GM12878 (cell line): ENCODE measurements around the gene ADCY10. TPM values are rescaled to one million over a fixed set of nuclear protein-coding genes. Genes with fewer than 3 reads are reported as not detected.

Experiments
- ATAC-seq: fragments of 200-7000 bp; cut with Tn5 transposase; 3 replicates; pipeline ENCODE4 v1.9.1; 2020; ENCODE audit warnings: mild to moderate bottlenecking, moderate library complexity
- BruUV-seq: library from RNA; stranded (reverse); fragments of 400-500 nt; replicated peaks from 2 replicates; lab custom pipeline; 2021; lab: Mats Ljungman, UMichigan
- CTCF ChIA-PET: fragments of 300-600 bp; sonication (Branson Sonifier 250); formaldehyde crosslinking; extraction: SDS; loops from one replicate; lab custom pipeline; 2021; ENCODE audit warnings: inconsistent platforms; lab: Yijun Ruan, JAX
- POLR2A ChIA-PET: fragments of 350-600 bp; formaldehyde crosslinking; extraction: SDS; loops from one replicate; lab custom pipeline; 2021; ENCODE audit warnings: inconsistent platforms; lab: Charles Lee
- RAD21 ChIA-PET: fragments of 300-600 bp; sonication (Branson Sonifier 250); formaldehyde crosslinking; loops from one replicate; lab custom pipeline; 2023; ENCODE audit warnings: antibody characterized with exemption; ENCODE audit not compliant: unreplicated experiment; lab: Charles Lee
- SMC1A ChIA-PET: fragments of 300-600 bp; sonication (Branson Sonifier 250); formaldehyde crosslinking; loops from one replicate; lab custom pipeline; 2023; ENCODE audit not compliant: unreplicated experiment, uncharacterized antibody; lab: Charles Lee
- DNase-seq: peaks from one replicate; pipeline ENCODE4 v3.0.0-alpha.2; 2011; ENCODE audit warnings: low read depth, low spot score
- FAIRE-seq: peaks from 3 replicates; lab custom pipeline; 2011; peaks lifted over from hg19 to GRCh38; lab: Jason Lieb, UNC
- H2AFZ ChIP-seq: 2 replicates; pipeline ENCODE4 v1.6.0; 2011; ENCODE audit warnings: low read depth, low read length, control low read depth; ENCODE audit not compliant: control insufficient read depth
- H3K27ac ChIP-seq: 2 replicates; pipeline ENCODE4 v1.5.1; 2011; ENCODE audit warnings: control low read depth; ENCODE audit not compliant: control insufficient read depth, insufficient read depth
- H3K27me3 ChIP-seq, 2 experiments: replicated peaks in 1 of 2; 2 replicates each; pipeline versions ENCODE4 v1.6.0 to v1.6.1; 2011; ENCODE audit warnings: low read length in 1 of 2; ENCODE audit not compliant: control insufficient read depth in 2 of 2, insufficient read depth in 2 of 2
- H3K36me3 ChIP-seq, 2 experiments: 2 replicates each; pipeline ENCODE4 v1.5.1; 2011; ENCODE audit warnings: low read length in 1 of 2; ENCODE audit not compliant: control insufficient read depth in 2 of 2, insufficient read depth in 2 of 2
- H3K4me1 ChIP-seq: 2 replicates; pipeline ENCODE4 v1.6.1; 2011; ENCODE audit warnings: mild to moderate bottlenecking, low read length, moderate library complexity, mixed read lengths; ENCODE audit not compliant: control insufficient read depth, insufficient read depth
- H3K4me2 ChIP-seq: 2 replicates; pipeline ENCODE4 v1.6.0; 2011; ENCODE audit warnings: control low read depth; ENCODE audit not compliant: control insufficient read depth, insufficient read depth
- H3K4me3 ChIP-seq: fragments of 200-600 bp; sonication (generic); 2 replicates; pipeline ENCODE4 v1.5.1; 2016
- H3K79me2 ChIP-seq: 2 replicates; pipeline ENCODE4 v1.6.0; 2011; ENCODE audit warnings: low read length; ENCODE audit not compliant: control insufficient read depth, insufficient read depth
- H3K9ac ChIP-seq: 2 replicates; pipeline ENCODE4 v1.8.0; 2011; ENCODE audit warnings: low read length, control low read depth, mixed read lengths; ENCODE audit not compliant: control insufficient read depth, insufficient read depth
- H3K9me3 ChIP-seq: replicated peaks from 3 replicates; pipeline ENCODE4 v1.5.1; 2011; ENCODE audit warnings: mild to moderate bottlenecking, low read length; ENCODE audit not compliant: control insufficient read depth, insufficient read depth
- H4K20me1 ChIP-seq: 2 replicates; pipeline ENCODE4 v1.6.0; 2011; ENCODE audit not compliant: control insufficient read depth, insufficient read depth
- E2F8 ChIP-seq: fragments of 450-650 bp; IDR thresholded peaks from 2 replicates; pipeline ENCODE4 v1.6.1; 2018; ENCODE audit warnings: mild to moderate bottlenecking, low read depth, moderate library complexity; ENCODE audit not compliant: partially characterized antibody
- ELK1 ChIP-seq: IDR thresholded peaks from 2 replicates; pipeline ENCODE4 v1.6.1; 2012; ENCODE audit warnings: low read depth, low read length, improper control_type of control experiment
- ESRRA ChIP-seq: IDR thresholded peaks from 2 replicates; pipeline ENCODE4 v1.6.1; 2012; ENCODE audit warnings: mild to moderate bottlenecking, low read length, improper control_type of control experiment
- ETV6 ChIP-seq, 2 experiments: fragments of 450-650 bp in 1 of 2; IDR thresholded peaks in 1 of 2; conservative IDR thresholded peaks in 1 of 2; 2 replicates each; pipeline ENCODE4 v1.6.1; 2014; ENCODE audit warnings: antibody characterized with exemption in 1 of 2, borderline replicate concordance in 1 of 2, low read depth in 1 of 2, mild to moderate bottlenecking in 1 of 2, moderate library complexity in 1 of 2
- JUNB ChIP-seq: IDR thresholded peaks from 2 replicates; pipeline ENCODE4 v1.6.1; 2016; ENCODE audit warnings: antibody characterized with exemption, mild to moderate bottlenecking
- MEF2B ChIP-seq: fragments of 450-650 bp; IDR thresholded peaks from 2 replicates; pipeline ENCODE4 v1.6.1; 2018; ENCODE audit warnings: mild to moderate bottlenecking, moderate library complexity; ENCODE audit not compliant: partially characterized antibody, poor library complexity, severe bottlenecking
- MTA2 ChIP-seq: fragments of 450-650 bp; IDR thresholded peaks from 2 replicates; pipeline ENCODE4 v1.6.1; 2016; ENCODE audit warnings: low read depth, mild to moderate bottlenecking, moderate library complexity
- NFYA ChIP-seq: IDR thresholded peaks from 2 replicates; pipeline ENCODE4 v1.6.1; 2011; ENCODE audit warnings: low read depth, mild to moderate bottlenecking, low read length, improper control_type of control experiment, borderline replicate concordance
- NR2C1 ChIP-seq: fragments of 450-650 bp; IDR thresholded peaks from 2 replicates; pipeline ENCODE4 v1.6.1; 2017; ENCODE audit warnings: antibody characterized with exemption, mild to moderate bottlenecking, moderate library complexity
- REST ChIP-seq: IDR thresholded peaks from 2 replicates; pipeline ENCODE4 v1.6.1; 2012; ENCODE audit warnings: mild to moderate bottlenecking, low read depth, low read length
- SIX5 ChIP-seq: IDR thresholded peaks from 2 replicates; pipeline ENCODE4 v1.6.1; 2011; ENCODE audit warnings: mild to moderate bottlenecking, low read depth, low read length, moderate library complexity; ENCODE audit not compliant: severe bottlenecking
- WRNIP1 ChIP-seq: IDR thresholded peaks from 2 replicates; pipeline ENCODE4 v1.6.1; 2011; ENCODE audit warnings: low read depth, low read length, improper control_type of control experiment, borderline replicate concordance
- ZNF274 ChIP-seq: IDR thresholded peaks from one replicate; pipeline ENCODE4 v1.8.0; 2011; ENCODE audit not compliant: insufficient read length, insufficient read depth
- ZNF384 ChIP-seq: IDR thresholded peaks from 2 replicates; pipeline ENCODE4 v1.6.1; 2012; ENCODE audit warnings: low read depth, mild to moderate bottlenecking, low read length, improper control_type of control experiment, borderline replicate concordance
- in situ Hi-C: fragments of 300-500 bp; cut with MboI; formaldehyde crosslinking; loops from 9 replicates; pipeline ENCODE4 v1.14.3; 2018; ENCODE audit warnings: mixed read lengths
- intact Hi-C: fragments of 100-400 bp; cut with micrococcal nuclease; formaldehyde crosslinking; loops from one replicate; pipeline ENCODE4 v1.14.2; 2022; ENCODE audit not compliant: unreplicated experiment
- polyA plus RNA-seq, 11 experiments: library from polyadenylated mRNA; depleted of rRNA in 4 of 11; unstranded in 6 of 11; stranded (reverse) in 5 of 11; fragments of >200 nt; fragmentation: Nextera tagmentation in 4 of 11; fragmentation: Illumina TruSeq in 1 of 11; extraction: Ambion mirVana in 4 of 11; extraction: Trizol in 1 of 11; gene quantifications; 1 replicate in 1 of 11; 2 replicates in 10 of 11; pipeline versions ENCODE4 v1.2.1 to v1.2.3, GENCODE V29; 2011 to 2016; ENCODE audit warnings: inconsistent platforms in 2 of 11, missing spikeins in 2 of 11, low read depth in 1 of 11
- total RNA-seq, 4 experiments: library from RNA; depleted of rRNA in 3 of 4; stranded (reverse); fragments of >200 nt in 3 of 4; fragmentation: Illumina TruSeq in 1 of 4; extraction: Trizol in 1 of 4; gene quantifications; 2 replicates each; pipeline versions ENCODE4 v1.2.1 to v1.2.3, GENCODE V29; 2013 to 2021
- TF ChIP-seq, protein P1 (sequence below): fragments of 450-650 bp; IDR thresholded peaks from 2 replicates; pipeline ENCODE4 v1.6.1; 2017; ENCODE audit warnings: borderline replicate concordance

ADCY10 gene
- total and polyA plus RNA-seq, 10 of the 15 experiments (the other 5 are each of a cell fraction or from before 2014, with no cell fraction given): 0.13 to 0.22 TPM; not detected in 8

- no peak for DNase-seq
- Histone ChIP-seq H3K9ac (no peak overlapping the region), H3K36me3 (peaks cover 0 to 6% of the 10 kb centered on the region in 2 experiments; a peak in 2 of 4 replicates), H3K4me2 (no peak overlapping the region), H3K27me3 (no peaks in the 10 kb centered on the region), H3K27ac (no peak overlapping the region), H4K20me1 (no peaks in the 10 kb centered on the region), H3K4me1 (no peaks in the 10 kb centered on the region), H3K79me2 (peaks cover 2% of the 10 kb centered on the region), H2AFZ (no peak overlapping the region), H3K9me3 (no peaks in the 10 kb centered on the region; the same call in none of the 3 replicates), H3K4me3 (no peak overlapping the region)
- ATAC-seq: no peak
- ChIA-PET POLR2A (no interaction called here), SMC1A (no interaction called here), CTCF (no interaction called here), RAD21 (no interaction called here)
- no peak for FAIRE-seq
- in situ Hi-C loops (no loop called here), intact Hi-C loops (no loop called here)
- no TSS peak for BruUV-seq
- no peak for TF ChIP-seq REST
- no peak for TF ChIP-seq ZNF274
- no peak for TF ChIP-seq ZNF384
- TF ChIP-seq ESRRA: no peak
- TF ChIP-seq WRNIP1: no peak
- TF ChIP-seq NFYA: no peak
- TF ChIP-seq E2F8: no peak
- no peak for TF ChIP-seq ETV6 (conservative IDR thresholded peaks at IDR 0.05 in 1 of 2, IDR thresholded peaks at IDR 0.05 in 1 of 2; ENCODE audit: borderline replicate concordance in 1 of 2, low read depth in 1 of 2)
- TF ChIP-seq MEF2B: no peak
- no peak for TF ChIP-seq SIX5
- TF ChIP-seq, protein P1, sequence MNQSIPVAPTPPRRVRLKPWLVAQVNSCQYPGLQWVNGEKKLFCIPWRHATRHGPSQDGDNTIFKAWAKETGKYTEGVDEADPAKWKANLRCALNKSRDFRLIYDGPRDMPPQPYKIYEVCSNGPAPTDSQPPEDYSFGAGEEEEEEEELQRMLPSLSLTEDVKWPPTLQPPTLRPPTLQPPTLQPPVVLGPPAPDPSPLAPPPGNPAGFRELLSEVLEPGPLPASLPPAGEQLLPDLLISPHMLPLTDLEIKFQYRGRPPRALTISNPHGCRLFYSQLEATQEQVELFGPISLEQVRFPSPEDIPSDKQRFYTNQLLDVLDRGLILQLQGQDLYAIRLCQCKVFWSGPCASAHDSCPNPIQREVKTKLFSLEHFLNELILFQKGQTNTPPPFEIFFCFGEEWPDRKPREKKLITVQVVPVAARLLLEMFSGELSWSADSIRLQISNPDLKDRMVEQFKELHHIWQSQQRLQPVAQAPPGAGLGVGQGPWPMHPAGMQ: no peak
- no peak for TF ChIP-seq NR2C1
- TF ChIP-seq JUNB: no peak
- no peak for TF ChIP-seq MTA2
- TF ChIP-seq ELK1: no peak
Measured at GRCh38 chr1:167957710-167958109, 43.8 kb upstream of the ADCY10 start.
